GM19324 (cell line): Measurements from ENCODE around the gene CLMN.
"Not testable (repeated sequence)": the region's sequence is repeated elsewhere in the genome, so short reads cannot be mapped to it uniquely, and the experiment has no call there.

ENCODE experiments used
- ATAC-seq: cut with Tn5 transposase; IDR thresholded peaks from one replicate; pipeline ENCODE4 v1.9.1; 2021; ENCODE audit warnings: mild to moderate bottlenecking, moderate library complexity; ENCODE audit not compliant: unreplicated experiment, low FRiP score

CLMN gene

GRCh38 chr14:95290871-95291431 is 28.8 kb downstream of the CLMN start:
- ATAC-seq = no peak

- no peak for ATAC-seq
Observed at GRCh38 chr14:95290021-95290420, 29.7 kb downstream of the CLMN start.

GRCh38 chr14:95289323-95290010 is 30.2 kb downstream of the CLMN start:
- ATAC-seq = no peak

GRCh38 chr14:95288672-95289322 is 30.9 kb downstream of the CLMN start:
- no peak for ATAC-seq

GRCh38 chr14:95287176-95287754 is 32.4 kb downstream of the CLMN start:
- ATAC-seq = no peak

GRCh38 chr14:95286645-95287044 is 33.1 kb downstream of the CLMN start:
- no peak for ATAC-seq

- ATAC-seq = no peak
Observed at GRCh38 chr14:95285566-95285965, 34.1 kb downstream of the CLMN start.

- ATAC-seq = not testable (repeated sequence)
Observed at GRCh38 chr14:95283802-95284201, 35.9 kb downstream of the CLMN start.

- not testable (repeated sequence) for ATAC-seq
Observed at GRCh38 chr14:95282986-95283380, 36.7 kb downstream of the CLMN start.

GRCh38 chr14:95282354-95282985 is 37.2 kb downstream of the CLMN start:
- ATAC-seq = no peak

GRCh38 chr14:95281560-95282176 is 38.0 kb downstream of the CLMN start:
- no peak for ATAC-seq

GRCh38 chr14:95275494-95275893 is 44.2 kb downstream of the CLMN start:
- ATAC-seq = no peak

GRCh38 chr14:95274874-95275273 is 44.8 kb downstream of the CLMN start:
- no peak for ATAC-seq

GRCh38 chr14:95274279-95274678 is 45.4 kb downstream of the CLMN start:
- ATAC-seq = no peak

- ATAC-seq = no peak
Observed at GRCh38 chr14:95273001-95273978, 46.4 kb downstream of the CLMN start.

GRCh38 chr14:95272057-95272456 is 47.7 kb downstream of the CLMN start:
- no peak for ATAC-seq

- ATAC-seq = no peak
Observed at GRCh38 chr14:95270203-95270602, 49.5 kb downstream of the CLMN start.

- no peak for ATAC-seq
Observed at GRCh38 chr14:95269493-95269892, 50.2 kb downstream of the CLMN start.

GRCh38 chr14:95268350-95268749 is 51.4 kb downstream of the CLMN start:
- no peak for ATAC-seq

GRCh38 chr14:95267306-95267705 is 52.4 kb downstream of the CLMN start:
- ATAC-seq = no peak
